Stimulated activated CD4-positive, alpha-beta T cell treated with anti-CD3 and anti-CD28 coated beads, Interleukin-1b, Interleukin-23, amount 100 ng/mL, for 48 hours (primary cell): ENCODE measurements around the gene PLG.
"Not testable (repeated sequence)": the region's sequence is repeated elsewhere in the genome, so short reads cannot be mapped to it uniquely, and the experiment has no call there.

Source experiments
- DNase-seq: peaks from one replicate; pipeline ENCODE4 v3.0.0-alpha.2; 2020

Gene PLG

DNA sequence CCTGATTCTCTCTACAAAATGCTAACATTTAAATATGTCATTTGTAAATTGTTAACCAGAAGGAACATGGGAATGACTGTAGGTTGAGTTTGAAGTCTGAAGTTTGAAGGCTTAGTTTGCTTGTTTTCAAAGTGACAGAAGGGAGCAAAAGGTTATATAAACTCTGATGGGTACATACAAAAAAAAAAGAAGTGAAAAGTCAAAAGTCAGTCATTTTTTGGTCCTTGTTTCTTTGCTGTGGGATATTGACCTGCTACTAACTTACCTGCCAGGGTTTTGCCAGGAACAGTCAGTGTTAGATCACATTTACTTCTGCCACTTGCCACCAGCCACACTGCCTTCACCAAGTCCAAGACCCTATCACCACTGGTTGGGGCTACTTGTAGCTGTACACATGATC, 6.9 kb downstream of the PLG start:
- DNase-seq: not testable (repeated sequence)

- DNase-seq: no peak
Measured at GRCh38 chr6:160714731-160715316, 12.8 kb downstream of the PLG start.

- DNase-seq: no peak
Measured at GRCh38 chr6:160730911-160731310, 28.9 kb downstream of the PLG start.

GRCh38 chr6:160733050-160733646, 31.1 kb downstream of the PLG start:
- DNase-seq: peak; percentile 15

DNA sequence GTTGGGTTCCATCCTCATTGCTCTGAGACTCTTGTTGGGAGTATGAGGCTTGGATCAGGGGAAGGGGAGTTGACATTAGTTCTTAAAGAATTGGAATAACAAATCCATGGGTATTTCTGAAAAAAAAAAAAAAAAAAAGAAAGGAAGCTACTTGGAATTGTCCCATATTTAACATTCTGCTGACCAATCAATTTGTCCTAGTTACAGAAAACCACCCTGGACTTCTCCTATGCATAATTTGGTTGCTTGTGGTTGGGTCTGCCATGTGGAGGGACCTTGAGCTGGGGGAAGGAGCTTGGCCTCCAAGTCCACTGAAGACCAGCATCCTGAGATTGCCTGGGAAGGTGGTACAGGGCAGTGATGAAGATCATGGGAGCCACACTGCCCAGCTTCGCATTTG, 32.6 kb downstream of the PLG start:
- no peak for DNase-seq

GRCh38 chr6:160735523-160735922, 33.5 kb downstream of the PLG start:
- DNase-seq: no peak

DNA sequence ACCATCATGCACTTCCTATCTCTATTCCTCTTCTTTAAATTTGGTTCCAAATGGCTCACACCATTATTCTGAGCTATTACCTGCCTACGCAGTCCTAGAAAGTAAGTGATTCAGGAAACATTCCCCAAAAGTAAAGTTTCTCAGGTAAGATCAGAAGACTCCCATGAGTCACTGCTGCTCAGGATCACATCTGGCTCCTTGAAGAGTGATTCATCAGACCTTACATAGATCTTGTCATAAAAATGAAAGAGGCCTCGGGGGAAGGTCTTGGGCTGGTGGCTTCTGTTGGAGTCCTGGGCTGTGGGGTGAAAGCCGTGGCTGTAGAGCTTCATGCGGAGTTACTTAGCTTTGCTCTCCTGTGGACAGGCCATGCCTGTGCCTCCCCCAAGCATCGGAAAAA, 35.9 kb downstream of the PLG start:
- no peak for DNase-seq

- no peak for DNase-seq
Measured at GRCh38 chr6:160739955-160740354, 37.9 kb downstream of the PLG start.

GRCh38 chr6:160741012-160741411, 39.0 kb downstream of the PLG start:
- DNase-seq: not testable (repeated sequence)

DNA sequence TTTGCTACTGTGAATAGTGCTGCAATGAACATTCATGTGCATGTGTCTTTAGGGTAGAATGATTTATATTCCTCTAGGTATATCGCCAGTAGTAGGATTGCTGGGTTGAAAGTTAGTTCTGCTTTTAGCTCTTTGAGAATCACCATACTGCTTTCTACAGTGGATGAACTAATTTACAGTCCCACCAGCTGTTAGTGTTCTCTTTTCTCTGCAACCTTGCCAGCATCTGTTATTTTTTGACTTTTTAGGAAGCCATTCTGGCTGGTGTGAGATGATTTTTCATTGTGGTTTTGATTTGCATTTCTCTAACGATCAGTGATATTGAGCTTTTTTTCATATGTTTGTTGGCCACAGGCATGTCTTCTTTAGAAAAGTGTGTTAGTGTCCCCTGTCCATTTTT, 40.0 kb downstream of the PLG start:
- no peak for DNase-seq

DNA sequence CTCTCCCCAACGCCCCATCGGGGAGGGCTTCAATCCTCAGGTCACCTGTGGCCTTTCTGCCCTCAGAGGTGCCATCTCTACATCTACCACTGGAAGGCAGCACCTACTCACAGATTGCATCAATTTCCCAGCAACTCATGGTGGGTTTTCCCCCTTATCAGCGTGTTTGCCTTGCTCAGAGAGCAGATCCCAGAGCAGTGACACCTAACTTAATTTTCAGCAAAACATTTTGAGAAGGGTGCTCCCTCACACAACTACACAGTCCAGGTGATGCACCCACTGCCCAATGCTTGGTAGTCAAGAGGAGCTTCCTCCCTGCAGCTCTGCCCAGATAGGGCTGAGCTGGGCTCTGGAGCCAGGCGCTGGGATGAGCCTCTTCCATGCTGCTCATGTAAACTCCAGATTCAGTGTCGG, 48.2 kb downstream of the PLG start:
- DNase-seq: peak; percentile 7

GRCh38 chr6:160753211-160753610, 51.2 kb downstream of the PLG start:
- DNase-seq: not testable (repeated sequence)

- DNase-seq: no peak
Measured at GRCh38 chr6:160755165-160755564, 53.1 kb downstream of the PLG start.

DNA sequence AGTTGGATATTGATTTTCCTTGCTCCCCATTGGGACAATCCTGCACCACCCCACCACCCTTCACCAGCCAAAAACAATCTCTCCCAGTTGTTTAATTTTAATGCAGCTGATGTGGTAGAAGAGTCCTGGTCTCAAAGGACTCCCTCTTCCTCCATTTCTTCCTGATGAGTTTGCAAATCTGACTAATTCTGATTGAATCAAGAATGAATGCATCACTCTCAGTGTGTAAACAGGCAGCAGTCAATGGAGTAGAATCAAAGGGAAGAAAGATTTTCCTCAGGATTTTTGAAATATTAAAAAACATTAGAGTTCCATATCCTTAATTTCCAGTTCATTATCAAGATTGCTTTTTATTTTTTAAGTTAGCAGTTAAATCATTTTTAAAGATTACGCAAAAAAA, 54.0 kb downstream of the PLG start:
- DNase-seq: no peak

DNA sequence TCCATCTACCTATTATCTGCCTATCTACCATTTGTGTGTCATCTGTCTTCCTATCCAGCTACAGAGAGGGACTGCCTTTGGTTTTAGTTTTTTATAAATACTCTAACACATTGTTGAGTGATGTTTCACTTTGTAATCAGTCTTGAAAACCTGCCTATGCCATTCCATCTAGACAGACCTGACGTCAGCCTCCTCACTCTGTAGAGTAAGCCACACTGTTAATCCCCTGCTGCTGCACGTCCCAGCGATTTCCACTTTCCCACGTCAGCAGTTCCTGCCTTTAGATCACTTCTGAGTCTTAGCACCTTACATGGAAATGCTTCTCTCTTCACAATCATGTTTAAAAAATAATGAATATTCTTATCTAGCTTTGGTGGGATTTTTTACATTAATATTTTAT, 54.8 kb downstream of the PLG start:
- DNase-seq: no peak

- DNase-seq: no peak
Measured at GRCh38 chr6:160764847-160765246, 62.8 kb downstream of the PLG start.

- DNase-seq: no peak
Measured at GRCh38 chr6:160765412-160765811, 63.4 kb downstream of the PLG start.

DNA sequence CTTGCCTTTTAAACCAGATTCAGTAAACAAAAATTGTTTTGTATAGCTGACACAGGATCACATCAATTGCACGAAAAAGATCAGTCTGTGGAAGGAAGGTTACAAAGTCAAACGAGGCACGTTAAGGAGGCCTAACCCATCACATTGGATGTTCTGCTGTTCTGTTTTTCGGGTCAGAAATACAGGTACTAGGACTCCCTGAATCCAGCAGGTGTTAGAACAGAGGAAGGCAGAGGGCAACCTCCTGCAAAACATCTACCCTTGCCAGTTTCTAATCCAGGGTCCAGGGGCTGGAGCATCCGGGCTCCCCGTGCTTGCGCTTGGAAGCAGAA, 64.6 kb downstream of the PLG start:
- DNase-seq: no peak

GRCh38 chr6:160766989-160767646, 65.1 kb downstream of the PLG start:
- DNase-seq: peak; percentile 50

DNA sequence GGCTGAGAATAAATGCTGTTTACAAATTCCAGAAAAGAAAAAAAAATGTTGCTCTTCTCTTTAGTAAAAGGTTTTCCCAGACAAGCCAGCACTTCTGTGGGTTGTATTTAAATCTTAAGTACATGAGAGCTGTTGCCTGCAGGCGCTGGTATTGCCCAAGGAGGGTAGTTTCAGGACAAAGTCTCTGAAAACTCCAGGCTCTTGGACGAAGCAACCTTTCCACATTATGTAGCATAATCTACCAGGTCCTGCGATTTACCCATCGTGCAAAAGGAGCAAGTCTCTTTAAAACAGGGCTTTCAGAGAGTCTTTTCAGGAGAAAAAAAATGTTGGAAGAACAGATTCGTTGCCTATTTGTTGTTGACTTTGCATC, 65.6 kb downstream of the PLG start:
- no peak for DNase-seq

GRCh38 chr6:160768101-160768500, 66.1 kb downstream of the PLG start:
- no peak for DNase-seq

- no peak for DNase-seq
Measured at GRCh38 chr6:160774399-160774798, 72.4 kb downstream of the PLG start.

GRCh38 chr6:160775792-160776580, 73.9 kb downstream of the PLG start:
- DNase-seq: no peak

DNA sequence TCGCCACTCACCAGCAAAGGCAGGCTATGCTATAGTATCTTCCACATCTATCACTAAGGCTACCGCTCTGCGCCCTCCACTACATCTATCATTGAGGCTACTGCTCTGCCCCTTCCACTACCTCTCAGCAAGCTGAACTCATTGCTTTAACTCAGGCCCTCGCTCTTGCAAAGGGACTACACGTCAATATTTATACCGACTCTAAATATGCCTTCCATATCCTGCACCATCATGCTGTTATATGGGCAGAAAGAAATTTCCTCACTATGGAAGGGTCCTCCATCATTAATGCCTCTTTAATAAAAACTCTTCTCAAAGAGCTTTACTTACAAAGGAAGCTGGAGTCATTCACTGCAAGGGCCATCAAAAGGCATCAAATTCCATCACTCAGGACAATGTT, 77.1 kb downstream of the PLG start:
- DNase-seq: not testable (repeated sequence)
